Measurements from ENCODE around the gene KCNC1. TPM values are rescaled to one million over a fixed set of nuclear protein-coding genes. Genes with fewer than 3 reads are reported as not detected.

The KCNC1 gene
- total and polyA plus RNA-seq, 9 of the 15 experiments (the other 6 are each of a cell fraction or from before 2014, with no cell fraction given): 0.05 to 0.08 TPM; not detected in 7

- no peak for TF ChIP-seq IRF2 (CRISPR knock-in tag; IDR thresholded peaks at IDR 0.05)
- TF ChIP-seq ZFP36 (IDR thresholded peaks at IDR 0.05; ENCODE audit: low read depth, low read length, partially characterized antibody): no peak
- no peak for TF ChIP-seq MNT (conservative IDR thresholded peaks at IDR 0.05)
- TF ChIP-seq, protein P1, sequence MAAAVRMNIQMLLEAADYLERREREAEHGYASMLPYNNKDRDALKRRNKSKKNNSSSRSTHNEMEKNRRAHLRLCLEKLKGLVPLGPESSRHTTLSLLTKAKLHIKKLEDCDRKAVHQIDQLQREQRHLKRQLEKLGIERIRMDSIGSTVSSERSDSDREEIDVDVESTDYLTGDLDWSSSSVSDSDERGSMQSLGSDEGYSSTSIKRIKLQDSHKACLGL (CRISPR knock-in tag; IDR thresholded peaks at IDR 0.05; ENCODE audit: borderline replicate concordance, poor library complexity, severe bottlenecking): no peak
- TF ChIP-seq HIVEP1 (CRISPR knock-in tag; IDR thresholded peaks at IDR 0.05): no peak
- peak in 1 of 2 experiments; percentile 61; a peak in 1 of 4 replicates for TF ChIP-seq FOXA3 (CRISPR knock-in tag; conservative IDR thresholded peaks at IDR 0.05 in 1 of 2, IDR thresholded peaks at IDR 0.05 in 1 of 2)
- TF ChIP-seq ZNF668 (CRISPR knock-in tag; IDR thresholded peaks at IDR 0.05): no peak
- no peak for TF ChIP-seq ZNF407 (IDR thresholded peaks at IDR 0.05; ENCODE audit: low read depth)
- no peak for TF ChIP-seq PHB2 (IDR thresholded peaks at IDR 0.05; ENCODE audit: low read depth)
- TF ChIP-seq TCFL5 (CRISPR knock-in tag; conservative IDR thresholded peaks at IDR 0.05): no peak
- TF ChIP-seq ZNF780A (CRISPR knock-in tag; IDR thresholded peaks at IDR 0.05): no peak
- no peak for TF ChIP-seq MAZ (CRISPR knock-in tag; conservative IDR thresholded peaks at IDR 0.05 in 1 of 2, IDR thresholded peaks at IDR 0.05 in 1 of 2)
- no peak for TF ChIP-seq ARHGAP35 (IDR thresholded peaks at IDR 0.05; ENCODE audit: partially characterized antibody)
- TF ChIP-seq SMARCB1 (IDR thresholded peaks at IDR 0.05; ENCODE audit: insufficient read length, low read depth): no peak
- TF ChIP-seq MIER1 (IDR thresholded peaks at IDR 0.05; ENCODE audit: low read depth): no peak
- 0 out of 2 replicates have a peak, but pooled peaks have one; percentile 15 for TF ChIP-seq FOSL1 (tag; conservative IDR thresholded peaks at IDR 0.05)
- no peak for TF ChIP-seq CEBPG (CRISPR knock-in tag; IDR thresholded peaks at IDR 0.05)
- TF ChIP-seq CEBPG (tag; conservative IDR thresholded peaks at IDR 0.05 in 1 of 2, IDR thresholded peaks at IDR 0.05 in 1 of 2): peak in 1 of 2 experiments; percentile 67; a peak in 1 of 4 replicates
- no peak for TF ChIP-seq SIN3A (IDR thresholded peaks at IDR 0.05; ENCODE audit: borderline replicate concordance in 2 of 2, control insufficient read depth in 1 of 2, low read depth in 2 of 2, low read length in 2 of 2)
Observed at GRCh38 chr11:17716807-17717206, 17.8 kb upstream of the KCNC1 start (continued).

All from K562 (cell line).